Hepatocyte (in vitro differentiated cells): ENCODE data around the gene AURKAIP1. TPM values are rescaled to one million over a fixed set of nuclear protein-coding genes. Genes with fewer than 3 reads are reported as not detected.

Experiments used
- DNase-seq: peaks from one replicate; pipeline ENCODE4 v3.0.0-alpha.2; 2016; ENCODE audit warnings: low spot score
- H2AFZ ChIP-seq: fragments of 200-600 bp; sonication (generic); 2 replicates; pipeline ENCODE4 v1.6.0; 2016; ENCODE audit warnings: antibody characterized with exemption, mild to moderate bottlenecking
- H3K27ac ChIP-seq: fragments of 200-600 bp; sonication (generic); 2 replicates; pipeline ENCODE4 v1.5.1; 2016; ENCODE audit warnings: mild to moderate bottlenecking
- H3K27me3 ChIP-seq: fragments of 200-600 bp; sonication (generic); 2 replicates; pipeline ENCODE4 v1.6.1; 2016
- H3K36me3 ChIP-seq: fragments of 200-600 bp; sonication (generic); replicated peaks from 2 replicates; pipeline ENCODE4 v1.5.1; 2016; ENCODE audit warnings: low read depth; ENCODE audit not compliant: insufficient read depth
- H3K4me1 ChIP-seq: fragments of 200-600 bp; sonication (generic); 2 replicates; pipeline ENCODE4 v1.5.1; 2016; ENCODE audit warnings: mild to moderate bottlenecking, moderate library complexity; ENCODE audit not compliant: insufficient read depth
- H3K4me2 ChIP-seq: fragments of 200-600 bp; sonication (generic); 2 replicates; pipeline ENCODE4 v1.6.0; 2016
- H3K4me3 ChIP-seq: fragments of 200-600 bp; sonication (generic); 2 replicates; pipeline ENCODE4 v1.5.1; 2016; ENCODE audit warnings: mild to moderate bottlenecking
- H3K79me2 ChIP-seq: fragments of 200-600 bp; sonication (generic); 2 replicates; pipeline ENCODE4 v1.6.0; 2017; ENCODE audit warnings: mild to moderate bottlenecking
- H3K9me2 ChIP-seq: fragments of 200-600 bp; sonication (generic); replicated peaks from 2 replicates; pipeline ENCODE4 v1.6.0; 2017; ENCODE audit warnings: mild to moderate bottlenecking; ENCODE audit not compliant: insufficient read depth
- H3K9me3 ChIP-seq: fragments of 200-600 bp; sonication (generic); 2 replicates; pipeline ENCODE4 v1.5.1; 2016; ENCODE audit warnings: low read depth, mild to moderate bottlenecking
- H4K20me1 ChIP-seq: fragments of 200-600 bp; sonication (generic); 2 replicates; pipeline ENCODE4 v1.6.0; 2016; ENCODE audit warnings: mild to moderate bottlenecking; ENCODE audit not compliant: insufficient read depth, poor library complexity, severe bottlenecking
- EZH2 ChIP-seq: fragments of 200-600 bp; sonication (generic); IDR thresholded peaks from 2 replicates; pipeline ENCODE4 v1.6.1; 2016; ENCODE audit warnings: antibody characterized with exemption, mild to moderate bottlenecking, borderline replicate concordance
- EZH2phosphoT487 ChIP-seq: fragments of 200-600 bp; sonication (generic); IDR thresholded peaks from one replicate; pipeline ENCODE4 v1.6.1; 2018; ENCODE audit warnings: antibody characterized with exemption, mild to moderate bottlenecking, low read depth, moderate library complexity; ENCODE audit not compliant: unreplicated experiment, severe bottlenecking
- WGBS: methylation state at CpG from one replicate; pipeline ENCODE4 v1.1.6; 2016; ENCODE audit warnings: low lambda C conversion rate; ENCODE audit errors: missing lambda C conversion rate; 5-methylcytosine and 5-hydroxymethylcytosine counted together
- polyA plus RNA-seq: library from polyadenylated mRNA; unstranded; fragments of >200 nt; fragmentation: Nextera tagmentation; extraction: Ambion mirVana; gene quantifications from 2 replicates; pipeline ENCODE4 v1.2.1, GENCODE V29; 2016
- total RNA-seq: library from RNA; depleted of rRNA; stranded (reverse); fragments of >200 nt; gene quantifications from 2 replicates; pipeline ENCODE4 v1.2.3, GENCODE V29; 2014
- TF ChIP-seq, protein P1 (sequence below): fragments of 200-600 bp; sonication (generic); IDR thresholded peaks from 2 replicates; pipeline ENCODE4 v1.5.1; 2016; ENCODE audit warnings: antibody characterized with exemption, mild to moderate bottlenecking; ENCODE audit not compliant: poor library complexity

Gene AURKAIP1
- total and polyA plus RNA-seq, 2 experiments from 2014 or later: 92.9 to 238 TPM

DNA sequence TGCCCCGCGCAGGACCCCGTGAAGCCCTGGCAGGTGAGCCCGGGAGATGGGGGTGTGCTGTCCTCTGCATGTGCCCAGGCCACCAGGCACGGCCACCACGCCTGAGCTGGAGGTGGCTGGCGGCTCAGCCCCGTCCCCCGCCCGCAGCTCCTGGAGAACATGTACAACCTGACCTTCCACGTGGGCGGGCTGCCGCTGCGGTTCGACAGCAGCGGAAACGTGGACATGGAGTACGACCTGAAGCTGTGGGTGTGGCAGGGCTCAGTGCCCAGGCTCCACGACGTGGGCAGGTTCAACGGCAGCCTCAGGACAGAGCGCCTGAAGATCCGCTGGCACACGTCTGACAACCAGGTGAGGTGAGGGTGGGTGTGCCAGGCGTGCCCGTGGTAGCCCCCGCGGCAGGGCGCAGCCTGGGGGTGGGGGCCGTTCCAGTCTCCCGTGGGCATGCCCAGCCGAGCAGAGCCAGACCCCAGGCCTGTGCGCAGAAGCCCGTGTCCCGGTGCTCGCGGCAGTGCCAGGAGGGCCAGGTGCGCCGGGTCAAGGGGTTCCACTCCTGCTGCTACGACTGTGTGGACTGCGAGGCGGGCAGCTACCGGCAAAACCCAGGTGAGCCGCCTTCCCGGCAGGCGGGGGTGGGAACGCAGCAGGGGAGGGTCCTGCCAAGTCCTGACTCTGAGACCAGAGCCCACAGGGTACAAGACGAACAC is 42.1 kb downstream of the AURKAIP1 start:
- Histone ChIP-seq H3K27me3 (no peaks in the 10 kb centered on the region), H3K27ac (no peak overlapping the region), H3K4me2 (no peak overlapping the region), H3K79me2 (no peaks in the 10 kb centered on the region), H3K4me3 (no peak overlapping the region), H3K9me3 (no peaks in the 10 kb centered on the region), H3K4me1 (peaks cover 15% of the 10 kb centered on the region), H3K9me2 (no peaks in the 10 kb centered on the region), H4K20me1 (no peaks in the 10 kb centered on the region), H2AFZ (no peak overlapping the region), H3K36me3 (no peaks in the 10 kb centered on the region)
- WGBS: 89% methylated on average over 35 of the region's 48 CpGs
- DNase-seq: no peak
- TF ChIP-seq, protein P1, sequence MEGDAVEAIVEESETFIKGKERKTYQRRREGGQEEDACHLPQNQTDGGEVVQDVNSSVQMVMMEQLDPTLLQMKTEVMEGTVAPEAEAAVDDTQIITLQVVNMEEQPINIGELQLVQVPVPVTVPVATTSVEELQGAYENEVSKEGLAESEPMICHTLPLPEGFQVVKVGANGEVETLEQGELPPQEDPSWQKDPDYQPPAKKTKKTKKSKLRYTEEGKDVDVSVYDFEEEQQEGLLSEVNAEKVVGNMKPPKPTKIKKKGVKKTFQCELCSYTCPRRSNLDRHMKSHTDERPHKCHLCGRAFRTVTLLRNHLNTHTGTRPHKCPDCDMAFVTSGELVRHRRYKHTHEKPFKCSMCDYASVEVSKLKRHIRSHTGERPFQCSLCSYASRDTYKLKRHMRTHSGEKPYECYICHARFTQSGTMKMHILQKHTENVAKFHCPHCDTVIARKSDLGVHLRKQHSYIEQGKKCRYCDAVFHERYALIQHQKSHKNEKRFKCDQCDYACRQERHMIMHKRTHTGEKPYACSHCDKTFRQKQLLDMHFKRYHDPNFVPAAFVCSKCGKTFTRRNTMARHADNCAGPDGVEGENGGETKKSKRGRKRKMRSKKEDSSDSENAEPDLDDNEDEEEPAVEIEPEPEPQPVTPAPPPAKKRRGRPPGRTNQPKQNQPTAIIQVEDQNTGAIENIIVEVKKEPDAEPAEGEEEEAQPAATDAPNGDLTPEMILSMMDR: no peak
- TF ChIP-seq EZH2phosphoT487: no peak

GRCh38 chr1:1332031-1332755 is 42.8 kb downstream of the AURKAIP1 start:
- H3K36me3 ChIP-seq: no peaks in the 10 kb centered on the region
- H3K4me3 ChIP-seq: no peak overlapping the region
- no peaks in the 10 kb centered on the region for H3K27me3 ChIP-seq
- peaks cover 15% of the 10 kb centered on the region for H3K4me1 ChIP-seq
- no peaks in the 10 kb centered on the region for H3K9me3 ChIP-seq
- no peaks in the 10 kb centered on the region for H3K9me2 ChIP-seq
- 91% methylated on average over 47 of the region's 57 CpGs for WGBS
- H2AFZ ChIP-seq: no peak overlapping the region
- no peak overlapping the region for H3K27ac ChIP-seq
- TF ChIP-seq EZH2 (no peak), EZH2phosphoT487 (no peak)
- TF ChIP-seq, protein P1: no peak
- no peaks in the 10 kb centered on the region for H3K79me2 ChIP-seq
- no peak for DNase-seq
- no peaks in the 10 kb centered on the region for H4K20me1 ChIP-seq
- no peak overlapping the region for H3K4me2 ChIP-seq

DNA sequence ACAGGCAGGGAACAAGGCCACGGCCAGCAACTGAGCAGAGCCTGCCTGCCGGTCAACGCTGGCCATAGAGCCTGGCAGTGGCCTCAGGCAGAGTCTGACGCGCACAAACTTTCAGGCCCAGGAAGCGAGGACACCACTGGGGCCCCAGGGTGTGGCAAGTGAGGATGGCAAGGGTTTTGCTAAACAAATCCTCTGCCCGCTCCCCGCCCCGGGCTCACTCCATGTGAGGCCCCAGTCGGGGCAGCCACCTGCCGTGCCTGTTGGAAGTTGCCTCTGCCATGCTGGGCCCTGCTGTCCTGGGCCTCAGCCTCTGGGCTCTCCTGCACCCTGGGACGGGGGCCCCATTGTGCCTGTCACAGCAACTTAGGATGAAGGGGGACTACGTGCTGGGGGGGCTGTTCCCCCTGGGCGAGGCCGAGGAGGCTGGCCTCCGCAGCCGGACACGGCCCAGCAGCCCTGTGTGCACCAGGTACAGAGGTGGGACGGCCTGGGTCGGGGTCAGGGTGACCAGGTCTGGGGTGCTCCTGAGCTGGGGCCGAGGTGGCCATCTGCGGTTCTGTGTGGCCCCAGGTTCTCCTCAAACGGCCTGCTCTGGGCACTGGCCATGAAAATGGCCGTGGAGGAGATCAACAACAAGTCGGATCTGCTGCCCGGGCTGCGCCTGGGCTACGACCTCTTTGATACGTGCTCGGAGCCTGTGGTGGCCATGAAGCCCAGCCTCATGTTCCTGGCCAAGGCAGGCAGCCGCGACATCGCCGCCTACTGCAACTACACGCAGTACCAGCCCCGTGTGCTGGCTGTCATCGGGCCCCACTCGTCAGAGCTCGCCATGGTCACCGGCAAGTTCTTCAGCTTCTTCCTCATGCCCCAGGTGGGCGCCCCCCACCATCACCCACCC is 43.7 kb downstream of the AURKAIP1 start, which contains the start of gene TAS1R3:
Gene TAS1R3, plus strand, starts transcription at position 213 of the 898 bp plus-strand sequence. Its CDS starts 66 bp downstream, at position 279.
- Histone ChIP-seq H3K9me2 (no peaks in the 10 kb centered on the region), H3K79me2 (peaks cover 8% of the 10 kb centered on the region), H3K27ac (no peak within 1 kb of the TSS), H3K9me3 (no peaks in the 10 kb centered on the region), H2AFZ (no peak within 1 kb of the TSS), H3K4me1 (peaks cover 15% of the 10 kb centered on the region), H3K4me3 (no peak within 1 kb of the TSS), H3K4me2 (peak within 1 kb of the TSS; percentile 62), H3K36me3 (no peaks in the 10 kb centered on the region), H4K20me1 (peaks cover under 1% of the 10 kb centered on the region), H3K27me3 (no peaks in the 10 kb centered on the region)
- no peak for DNase-seq
- WGBS: 78% methylated on average over 37 of the region's 41 CpGs
- TF ChIP-seq, protein P1: no peak
- TF ChIP-seq EZH2: no peak
- no peak for TF ChIP-seq EZH2phosphoT487
